Measurements from ENCODE around the gene PRRG2.

DNA sequence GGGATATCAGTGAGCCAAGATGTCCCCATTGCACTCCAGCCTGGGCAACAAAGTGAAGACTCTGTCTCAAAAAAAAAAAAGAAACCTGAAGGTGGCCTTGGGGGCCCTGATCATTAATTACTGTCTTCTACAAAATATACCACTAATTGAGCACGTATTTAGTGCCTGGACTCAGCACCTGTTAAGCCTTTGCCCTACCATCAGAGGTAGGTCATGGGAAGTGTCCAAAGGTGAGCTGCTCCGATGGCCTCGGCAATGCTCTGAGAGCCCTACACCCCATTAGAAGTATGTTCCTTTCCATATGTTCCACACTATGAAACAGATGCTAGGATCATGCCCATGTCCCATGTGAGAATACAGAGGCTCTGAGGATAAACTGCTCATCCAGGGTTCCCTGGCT lies 21.7 kb upstream of the PRRG2 start:
- TF ChIP-seq ZNF146 (tag by site-specific recombination; IDR thresholded peaks at IDR 0.05): no peak
- no peak for TF ChIP-seq ZNF324 (tag by site-specific recombination; IDR thresholded peaks at IDR 0.05)
- no peak for TF ChIP-seq ZNF623 (tag by site-specific recombination; IDR thresholded peaks at IDR 0.05)
- TF ChIP-seq ZNF660 (tag by site-specific recombination; IDR thresholded peaks at IDR 0.05): no peak
- TF ChIP-seq ZNF221 (tag by site-specific recombination; IDR thresholded peaks at IDR 0.05; ENCODE audit: borderline replicate concordance): no peak
- TF ChIP-seq ZNF292 (tag by site-specific recombination; IDR thresholded peaks at IDR 0.05; ENCODE audit: borderline replicate concordance, low read depth): no peak
- no peak for TF ChIP-seq ZNF433 (tag by site-specific recombination; IDR thresholded peaks at IDR 0.05; ENCODE audit: low read depth)
- TF ChIP-seq, protein P1, sequence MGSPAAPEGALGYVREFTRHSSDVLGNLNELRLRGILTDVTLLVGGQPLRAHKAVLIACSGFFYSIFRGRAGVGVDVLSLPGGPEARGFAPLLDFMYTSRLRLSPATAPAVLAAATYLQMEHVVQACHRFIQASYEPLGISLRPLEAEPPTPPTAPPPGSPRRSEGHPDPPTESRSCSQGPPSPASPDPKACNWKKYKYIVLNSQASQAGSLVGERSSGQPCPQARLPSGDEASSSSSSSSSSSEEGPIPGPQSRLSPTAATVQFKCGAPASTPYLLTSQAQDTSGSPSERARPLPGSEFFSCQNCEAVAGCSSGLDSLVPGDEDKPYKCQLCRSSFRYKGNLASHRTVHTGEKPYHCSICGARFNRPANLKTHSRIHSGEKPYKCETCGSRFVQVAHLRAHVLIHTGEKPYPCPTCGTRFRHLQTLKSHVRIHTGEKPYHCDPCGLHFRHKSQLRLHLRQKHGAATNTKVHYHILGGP (tag by site-specific recombination; IDR thresholded peaks at IDR 0.05): no peak
- TF ChIP-seq, protein P2, sequence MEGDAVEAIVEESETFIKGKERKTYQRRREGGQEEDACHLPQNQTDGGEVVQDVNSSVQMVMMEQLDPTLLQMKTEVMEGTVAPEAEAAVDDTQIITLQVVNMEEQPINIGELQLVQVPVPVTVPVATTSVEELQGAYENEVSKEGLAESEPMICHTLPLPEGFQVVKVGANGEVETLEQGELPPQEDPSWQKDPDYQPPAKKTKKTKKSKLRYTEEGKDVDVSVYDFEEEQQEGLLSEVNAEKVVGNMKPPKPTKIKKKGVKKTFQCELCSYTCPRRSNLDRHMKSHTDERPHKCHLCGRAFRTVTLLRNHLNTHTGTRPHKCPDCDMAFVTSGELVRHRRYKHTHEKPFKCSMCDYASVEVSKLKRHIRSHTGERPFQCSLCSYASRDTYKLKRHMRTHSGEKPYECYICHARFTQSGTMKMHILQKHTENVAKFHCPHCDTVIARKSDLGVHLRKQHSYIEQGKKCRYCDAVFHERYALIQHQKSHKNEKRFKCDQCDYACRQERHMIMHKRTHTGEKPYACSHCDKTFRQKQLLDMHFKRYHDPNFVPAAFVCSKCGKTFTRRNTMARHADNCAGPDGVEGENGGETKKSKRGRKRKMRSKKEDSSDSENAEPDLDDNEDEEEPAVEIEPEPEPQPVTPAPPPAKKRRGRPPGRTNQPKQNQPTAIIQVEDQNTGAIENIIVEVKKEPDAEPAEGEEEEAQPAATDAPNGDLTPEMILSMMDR (tag by site-specific recombination; IDR thresholded peaks at IDR 0.05): no peak
- TF ChIP-seq ZNF174 (tag by site-specific recombination; IDR thresholded peaks at IDR 0.05): no peak

Measured in HEK293 (cell line).